Activated T-helper 1 cell treated with anti-CD3 and anti-CD28 coated beads, Interleukin-12 subunit alpha, Interleukin-12 subunit beta, Interleukin-2, Interleukin-4 antibody, amounts not matched to agents 30 ng/mL and 10 ng/mL and 1 ng/mL, durations not matched to agents 14 hours and 24 hours and 36 hours (primary cell): Measurements from ENCODE around the gene CPB2. TPM values are rescaled to one million over a fixed set of nuclear protein-coding genes. Genes with fewer than 3 reads are reported as not detected.

Experiments used
- DNase-seq: peaks from one replicate; pipeline ENCODE4 v3.0.0; 2021; ENCODE audit warnings: low spot score
- H3K27ac Mint-ChIP-seq: one replicate; pipeline ENCODE4 v1.8.0; 2021; ENCODE audit warnings: mild to moderate bottlenecking, mixed read lengths
- H3K27me3 Mint-ChIP-seq: one replicate; pipeline ENCODE4 v1.8.0; 2022; ENCODE audit warnings: mild to moderate bottlenecking, moderate library complexity, mixed read lengths; ENCODE audit not compliant: insufficient read depth
- H3K36me3 Mint-ChIP-seq: one replicate; pipeline ENCODE4 v1.8.0; 2021; ENCODE audit warnings: low read depth, mixed read lengths
- H3K4me1 Mint-ChIP-seq: one replicate; pipeline ENCODE4 v1.8.0; 2021; ENCODE audit warnings: low read depth, mixed read lengths
- H3K4me3 Mint-ChIP-seq: one replicate; pipeline ENCODE4 v1.8.0; 2021; ENCODE audit warnings: mild to moderate bottlenecking, moderate library complexity, mixed read lengths
- H3K9me3 Mint-ChIP-seq: one replicate; pipeline ENCODE4 v1.8.0; 2021; ENCODE audit warnings: mixed read lengths
- intact Hi-C: fragments of 100-400 bp; cut with micrococcal nuclease; formaldehyde crosslinking; loops from one replicate; pipeline ENCODE4 v1.15.1; 2024
- total RNA-seq: library from RNA; stranded (reverse); gene quantifications from 2 replicates; pipeline ENCODE4 v1.2.3, GENCODE V29; 2022

Gene CPB2
- total RNA-seq, 1 donor from 2014 or later = not detected

DNA sequence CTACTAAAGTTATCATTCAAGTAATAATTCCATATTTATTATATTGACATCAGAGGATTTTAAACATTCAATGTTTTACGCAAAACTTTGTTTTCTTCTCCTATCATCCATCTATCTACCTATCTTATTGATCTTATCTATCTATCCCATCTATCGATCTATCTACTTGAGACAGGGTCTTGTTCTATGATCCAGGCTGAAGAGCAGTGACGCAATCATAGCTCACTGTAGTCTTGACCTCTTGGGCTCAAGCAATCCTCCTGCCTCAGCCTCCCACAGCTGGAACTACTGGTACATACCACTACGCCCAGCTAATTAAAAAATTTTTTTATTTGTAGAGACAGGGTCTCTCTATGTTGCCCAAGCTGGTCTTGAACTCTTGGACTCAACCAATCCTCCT, 79.7 kb downstream of the CPB2 start:
- intact Hi-C loops = no loop called here
- Mint-ChIP-seq H3K36me3 (peaks cover 11% of the 10 kb centered on the region), H3K4me3 (no peak overlapping the region)

DNA sequence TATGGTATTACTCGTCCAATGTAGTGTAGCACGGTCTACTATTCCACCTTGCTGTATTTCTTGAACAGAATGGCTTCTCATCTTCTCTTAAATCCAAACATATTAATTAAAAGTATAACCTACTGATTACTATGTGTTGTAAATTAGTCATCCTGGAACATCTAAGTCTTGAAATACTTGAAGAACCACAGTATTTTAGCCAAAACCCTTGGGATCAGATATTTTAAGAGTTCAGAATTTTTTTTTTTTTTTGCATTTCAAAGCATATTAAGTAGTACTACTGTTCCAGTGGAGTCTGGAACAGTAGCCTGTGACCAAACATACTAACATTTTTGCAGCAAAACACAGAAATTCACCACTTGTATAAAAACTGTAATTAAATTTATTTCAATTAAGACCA, 82.4 kb downstream of the CPB2 start:
- no peak for DNase-seq
- Mint-ChIP-seq H3K36me3 (peaks cover 7% of the 10 kb centered on the region), H3K4me1 (no peaks in the 10 kb centered on the region), H3K4me3 (no peak overlapping the region), H3K27me3 (no peaks in the 10 kb centered on the region), H3K9me3 (no peaks in the 10 kb centered on the region), H3K27ac (no peak overlapping the region)
- intact Hi-C loops = no loop called here

More for the DNA sequence above, 79.7 kb downstream of the CPB2 start:
- Mint-ChIP-seq H3K27me3 (no peaks in the 10 kb centered on the region), H3K27ac (no peak overlapping the region), H3K9me3 (peaks cover 3% of the 10 kb centered on the region), H3K4me1 (no peaks in the 10 kb centered on the region)
- DNase-seq = no peak

GRCh38 chr13:46016216-46016615, 88.6 kb downstream of the CPB2 start:
- Mint-ChIP-seq H3K36me3 (peaks cover 26% of the 10 kb centered on the region), H3K4me3 (no peak overlapping the region), H3K4me1 (peaks cover 7% of the 10 kb centered on the region), H3K9me3 (no peaks in the 10 kb centered on the region), H3K27ac (no peak overlapping the region), H3K27me3 (no peaks in the 10 kb centered on the region)
- intact Hi-C loops = no loop called here
- no peak for DNase-seq

- Mint-ChIP-seq H3K4me1 (peaks cover 7% of the 10 kb centered on the region), H3K36me3 (peaks cover 27% of the 10 kb centered on the region), H3K9me3 (no peaks in the 10 kb centered on the region), H3K27me3 (no peaks in the 10 kb centered on the region), H3K27ac (no peak overlapping the region), H3K4me3 (no peak overlapping the region)
- no peak for DNase-seq
- intact Hi-C loops = no loop called here
Observed at GRCh38 chr13:46015366-46015765, 89.5 kb downstream of the CPB2 start.

- Mint-ChIP-seq H3K36me3 (peaks cover 34% of the 10 kb centered on the region), H3K27me3 (no peaks in the 10 kb centered on the region), H3K27ac (no peak overlapping the region), H3K4me1 (peaks cover 7% of the 10 kb centered on the region), H3K4me3 (no peak overlapping the region), H3K9me3 (no peaks in the 10 kb centered on the region)
- no peak for DNase-seq
- intact Hi-C loops = no loop called here
Observed at GRCh38 chr13:46012404-46012803, 92.4 kb downstream of the CPB2 start.

DNA sequence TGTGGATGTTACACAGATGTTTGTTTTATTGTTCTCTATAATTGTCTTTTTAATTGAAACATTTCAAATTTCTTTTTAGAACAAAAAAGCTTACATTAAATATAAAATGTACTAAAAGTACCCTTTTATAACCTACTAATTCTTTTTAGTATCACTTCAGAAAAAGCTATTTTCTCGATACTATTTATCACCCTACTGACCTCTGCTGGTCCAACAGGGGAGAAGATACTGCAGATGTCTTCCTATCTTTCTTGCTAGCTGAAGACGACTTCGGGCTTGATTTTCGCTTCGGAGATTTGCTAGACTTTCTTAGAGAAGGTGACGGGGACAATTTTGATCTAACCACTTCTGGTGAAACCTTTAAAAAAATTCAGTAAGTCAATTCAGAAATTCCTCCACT, 94.7 kb downstream of the CPB2 start:
- no peaks in the 10 kb centered on the region for H3K27me3 Mint-ChIP-seq
- no peak for DNase-seq
- no peak overlapping the region for H3K27ac Mint-ChIP-seq
- H3K4me1 Mint-ChIP-seq = peaks cover 7% of the 10 kb centered on the region
- no peaks in the 10 kb centered on the region for H3K9me3 Mint-ChIP-seq
- intact Hi-C loops = no loop called here
- H3K36me3 Mint-ChIP-seq = peaks cover 26% of the 10 kb centered on the region
- no peak overlapping the region for H3K4me3 Mint-ChIP-seq

DNA sequence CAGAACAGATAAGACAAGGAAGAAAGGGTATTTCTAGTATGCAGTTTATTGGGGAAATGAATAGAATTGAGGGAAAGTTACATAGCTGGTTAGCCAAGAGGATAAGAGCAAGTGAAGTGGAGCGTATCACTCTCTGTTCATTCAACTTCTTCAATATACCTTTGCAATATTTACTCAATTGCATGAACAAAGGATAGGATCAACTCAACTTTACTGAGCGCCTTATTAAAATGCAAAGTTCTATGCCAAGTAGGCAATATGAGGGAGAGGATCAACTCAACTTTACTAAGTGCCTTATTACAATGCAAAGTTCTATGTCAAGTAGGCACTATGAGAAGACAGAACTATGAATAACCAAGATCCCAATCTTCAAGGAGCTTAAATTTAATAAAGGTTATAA, 96.2 kb downstream of the CPB2 start:
- no peak overlapping the region for H3K4me3 Mint-ChIP-seq
- H3K27ac Mint-ChIP-seq = no peak overlapping the region
- H3K9me3 Mint-ChIP-seq = no peaks in the 10 kb centered on the region
- peaks cover 7% of the 10 kb centered on the region for H3K4me1 Mint-ChIP-seq
- no peaks in the 10 kb centered on the region for H3K27me3 Mint-ChIP-seq
- intact Hi-C loops = no loop called here
- peaks cover 25% of the 10 kb centered on the region for H3K36me3 Mint-ChIP-seq
- DNase-seq = no peak

GRCh38 chr13:46006688-46007452, 98.0 kb downstream of the CPB2 start:
- no peaks in the 10 kb centered on the region for H3K9me3 Mint-ChIP-seq
- H3K27ac Mint-ChIP-seq = no peak overlapping the region
- no peaks in the 10 kb centered on the region for H3K4me1 Mint-ChIP-seq
- intact Hi-C loops = no loop called here
- no peak for DNase-seq
- H3K27me3 Mint-ChIP-seq = no peaks in the 10 kb centered on the region
- no peak overlapping the region for H3K4me3 Mint-ChIP-seq
- H3K36me3 Mint-ChIP-seq = peaks cover 29% of the 10 kb centered on the region

GRCh38 chr13:46004491-46004890, 100.3 kb downstream of the CPB2 start:
- peaks cover 44% of the 10 kb centered on the region for H3K36me3 Mint-ChIP-seq

More at GRCh38 chr13:46004491-46004890, 100.3 kb downstream of the CPB2 start:
- Mint-ChIP-seq H3K4me1 (no peaks in the 10 kb centered on the region), H3K27me3 (no peaks in the 10 kb centered on the region), H3K9me3 (no peaks in the 10 kb centered on the region), H3K4me3 (no peak overlapping the region), H3K27ac (no peak overlapping the region)
- no peak for DNase-seq
- intact Hi-C loops = no loop called here

Other genes starting within 250 kb of the CPB2 start
- gene ZC3H13, start 52.3 kb downstream of the CPB2 start, total RNA-seq = 52.0 and 59.4 TPM in 2 replicates
- gene LCP1, start 77.1 kb upstream of the CPB2 start, total RNA-seq = 758 and 774 TPM in 2 replicates
- 0.13 and 0.17 TPM in 2 replicates for gene LRRC63, start 106.9 kb upstream of the CPB2 start, total RNA-seq